AG10803 (cell line): ENCODE measurements around the gene CHI3L1.

Experiments used
- DNase-seq: peaks from one replicate; pipeline ENCODE4 v3.0.0; 2010; ENCODE audit warnings: low read depth
- H3K4me3 ChIP-seq: 2 replicates; pipeline ENCODE4 v1.5.1; 2011; ENCODE audit warnings: mild to moderate bottlenecking, low read length, control low read depth
- TF ChIP-seq, protein P1 (sequence below): conservative IDR thresholded peaks from 2 replicates; pipeline ENCODE4 v1.5.1; 2011; ENCODE audit warnings: mild to moderate bottlenecking, low read length, control low read depth, inconsistent platforms

Gene CHI3L1

DNA sequence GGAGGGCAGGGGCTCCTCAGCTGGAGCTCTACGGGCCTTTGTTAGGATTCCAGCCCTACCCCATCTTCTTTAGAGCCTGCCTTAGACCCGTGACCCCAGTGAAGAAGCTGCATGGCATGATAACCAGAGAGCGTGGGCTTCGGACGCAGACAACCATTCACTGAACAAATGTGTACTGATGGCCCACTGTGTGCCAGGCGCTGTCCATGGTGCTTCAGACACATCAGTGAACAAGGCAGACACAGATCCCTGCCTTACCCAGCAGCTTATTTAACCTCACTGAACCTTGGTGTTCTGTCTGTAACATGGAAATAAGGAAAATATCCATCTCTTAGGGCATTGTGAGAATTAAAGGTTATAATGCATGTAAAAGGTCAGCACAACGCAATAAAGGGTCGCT lies 33.4 kb upstream of the CHI3L1 start:
- TF ChIP-seq, protein P1, sequence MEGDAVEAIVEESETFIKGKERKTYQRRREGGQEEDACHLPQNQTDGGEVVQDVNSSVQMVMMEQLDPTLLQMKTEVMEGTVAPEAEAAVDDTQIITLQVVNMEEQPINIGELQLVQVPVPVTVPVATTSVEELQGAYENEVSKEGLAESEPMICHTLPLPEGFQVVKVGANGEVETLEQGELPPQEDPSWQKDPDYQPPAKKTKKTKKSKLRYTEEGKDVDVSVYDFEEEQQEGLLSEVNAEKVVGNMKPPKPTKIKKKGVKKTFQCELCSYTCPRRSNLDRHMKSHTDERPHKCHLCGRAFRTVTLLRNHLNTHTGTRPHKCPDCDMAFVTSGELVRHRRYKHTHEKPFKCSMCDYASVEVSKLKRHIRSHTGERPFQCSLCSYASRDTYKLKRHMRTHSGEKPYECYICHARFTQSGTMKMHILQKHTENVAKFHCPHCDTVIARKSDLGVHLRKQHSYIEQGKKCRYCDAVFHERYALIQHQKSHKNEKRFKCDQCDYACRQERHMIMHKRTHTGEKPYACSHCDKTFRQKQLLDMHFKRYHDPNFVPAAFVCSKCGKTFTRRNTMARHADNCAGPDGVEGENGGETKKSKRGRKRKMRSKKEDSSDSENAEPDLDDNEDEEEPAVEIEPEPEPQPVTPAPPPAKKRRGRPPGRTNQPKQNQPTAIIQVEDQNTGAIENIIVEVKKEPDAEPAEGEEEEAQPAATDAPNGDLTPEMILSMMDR: no peak
- no peak overlapping the region for H3K4me3 ChIP-seq
- DNase-seq: no peak

DNA sequence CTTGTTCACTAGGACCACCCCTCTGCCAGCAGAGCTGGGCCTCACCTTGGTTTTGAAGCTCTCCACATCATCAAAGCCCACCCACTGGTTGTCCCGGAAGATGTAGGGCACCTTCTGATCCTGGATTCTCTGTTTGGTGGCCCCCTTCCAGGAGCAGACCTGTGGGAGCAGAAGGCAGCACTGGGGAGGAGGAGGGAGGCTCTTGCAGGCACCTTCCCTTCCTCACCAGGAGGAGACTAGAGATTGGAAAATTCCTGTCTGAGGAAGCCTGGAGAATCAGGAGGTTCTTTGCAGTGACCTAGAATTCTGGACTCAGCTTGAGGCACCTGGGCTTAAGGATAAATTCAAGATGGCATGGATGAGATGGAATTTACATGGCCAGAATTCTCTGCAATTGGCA lies 32.7 kb upstream of the CHI3L1 start:
- no peak overlapping the region for H3K4me3 ChIP-seq
- TF ChIP-seq, protein P1: no peak
- DNase-seq: no peak

DNA sequence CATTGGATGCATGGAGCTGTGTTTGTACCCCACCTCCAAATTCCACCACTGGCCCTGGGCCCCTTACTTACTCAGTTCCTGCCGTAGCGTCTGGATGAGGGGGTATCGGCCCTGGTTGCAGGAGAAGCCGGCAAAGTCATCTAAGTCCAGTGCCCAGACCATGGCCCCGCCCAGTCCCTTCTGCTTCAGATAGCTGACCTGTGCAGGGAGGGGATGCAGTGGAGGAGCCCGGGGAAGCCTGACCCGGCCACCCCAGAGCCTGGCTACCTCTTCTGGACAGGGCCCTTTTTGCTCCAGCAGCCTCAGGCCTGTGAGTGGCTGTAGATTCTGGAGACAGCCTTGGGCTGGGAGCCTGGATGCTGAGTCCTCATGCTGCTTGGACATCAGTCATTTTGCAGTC lies 31.2 kb upstream of the CHI3L1 start:
- no peak for DNase-seq
- no peak overlapping the region for H3K4me3 ChIP-seq
- TF ChIP-seq, protein P1: no peak

DNA sequence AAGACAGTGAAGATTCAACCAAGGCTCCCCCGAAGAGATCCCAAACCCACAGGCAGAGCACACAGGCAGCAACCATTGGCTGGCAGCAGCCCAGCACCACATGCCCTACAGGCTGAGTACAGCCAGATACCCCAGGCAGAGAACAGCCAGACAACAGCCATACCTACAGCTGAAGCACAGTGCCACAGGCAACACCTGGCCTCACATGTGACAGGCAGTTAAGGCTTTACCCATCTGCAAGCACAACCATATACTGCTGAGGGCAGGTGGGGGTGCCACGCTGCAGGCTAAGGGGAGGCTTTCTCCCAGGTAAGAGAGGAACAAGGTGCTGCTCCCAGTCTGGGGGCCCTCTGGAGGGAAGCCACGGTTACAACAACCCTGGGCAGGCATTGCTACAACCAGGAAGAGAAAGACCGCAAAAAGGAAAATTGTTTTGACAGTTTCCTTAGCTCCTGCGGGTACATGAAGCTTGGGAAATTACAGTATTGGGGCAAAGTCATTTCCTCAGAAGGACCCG lies 30.7 kb upstream of the CHI3L1 start:
- TF ChIP-seq, protein P1: no peak
- no peak for DNase-seq

DNA sequence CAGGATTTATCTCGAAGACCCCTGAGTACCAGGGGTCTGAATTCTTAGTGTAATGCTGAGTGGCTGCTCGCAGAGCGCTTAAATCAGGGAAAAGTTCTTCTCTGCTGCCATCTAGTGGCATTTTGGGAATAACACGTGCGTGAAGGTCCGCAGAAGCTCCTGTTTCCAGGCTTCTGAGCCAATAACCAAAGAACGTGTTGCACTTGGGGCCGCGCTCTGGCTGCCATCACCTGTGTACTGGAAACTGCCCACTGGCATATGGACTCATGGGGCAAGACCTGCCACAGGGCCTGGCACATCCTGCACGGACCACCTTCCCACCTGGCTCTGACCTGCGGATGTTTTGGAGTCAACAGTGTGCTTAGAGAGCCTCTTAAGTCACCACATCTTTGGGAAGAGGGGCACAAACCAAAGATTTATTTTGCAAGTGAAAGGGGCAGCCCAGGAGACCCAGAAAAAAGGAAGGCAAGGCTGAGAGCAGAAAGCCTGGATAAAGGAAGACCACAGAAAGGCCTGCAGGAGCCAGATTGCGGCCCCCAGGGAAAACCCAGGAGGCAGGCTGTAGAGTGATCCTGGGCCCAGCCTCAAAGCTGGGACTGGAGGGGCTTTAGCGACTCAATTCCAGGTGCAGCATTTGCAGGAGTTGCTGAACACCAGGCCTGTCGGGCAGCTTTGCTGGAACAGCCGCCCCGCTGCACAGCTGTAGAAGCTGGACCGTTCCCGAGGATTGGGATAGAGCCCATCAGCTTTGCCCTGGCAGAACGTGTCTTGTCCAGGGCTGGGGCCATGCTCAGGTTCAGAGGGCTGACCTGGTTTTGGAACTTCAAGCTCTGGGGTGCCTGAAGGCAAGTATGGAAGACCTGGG lies 30.0 kb upstream of the CHI3L1 start:
- DNase-seq: peak; percentile 61
- TF ChIP-seq, protein P1: peak; percentile 70
- no peak overlapping the region for H3K4me3 ChIP-seq

More for the DNA sequence above, 30.7 kb upstream of the CHI3L1 start:
- no peak overlapping the region for H3K4me3 ChIP-seq

DNA sequence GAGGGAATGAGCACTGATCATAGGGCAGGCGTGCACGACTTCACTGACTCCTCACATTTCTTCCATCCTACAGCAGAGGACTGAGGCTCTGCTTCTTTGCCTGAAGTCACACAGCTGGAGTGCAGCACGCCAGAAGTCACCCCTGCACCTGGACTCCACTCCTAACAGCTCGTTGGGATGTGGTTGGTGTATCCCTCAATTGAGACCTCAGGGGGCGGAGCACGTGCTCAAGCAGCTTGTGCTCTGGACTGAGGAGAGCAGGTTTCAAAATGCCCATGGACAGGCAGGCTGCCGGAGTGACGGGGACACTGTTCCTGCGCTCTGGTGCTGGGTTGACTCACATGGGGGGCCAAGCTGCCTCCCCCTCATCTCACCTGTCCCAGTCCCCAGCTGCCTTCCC lies 29.1 kb upstream of the CHI3L1 start:
- TF ChIP-seq, protein P1: no peak
- no peak overlapping the region for H3K4me3 ChIP-seq
- no peak for DNase-seq

DNA sequence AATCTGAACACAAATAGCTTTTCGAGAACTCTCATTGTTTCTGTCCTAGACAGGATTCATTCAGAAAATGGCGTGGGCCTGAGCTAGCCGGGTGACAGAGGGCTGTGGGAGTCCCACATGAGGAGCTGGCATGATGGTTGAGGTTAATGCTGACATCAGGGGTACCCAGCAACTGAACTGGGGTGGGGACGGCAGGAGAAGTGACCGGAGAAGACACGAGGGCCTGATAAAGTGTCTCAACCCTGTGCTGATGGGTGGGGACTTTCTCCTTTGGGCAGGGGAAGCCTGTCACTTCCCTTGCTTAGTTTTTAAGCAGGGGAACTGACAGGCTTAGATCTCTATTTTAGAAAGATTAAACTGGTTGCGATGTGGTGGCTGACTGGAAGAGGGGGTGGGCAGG lies 28.4 kb upstream of the CHI3L1 start:
- DNase-seq: no peak
- TF ChIP-seq, protein P1: no peak
- no peak overlapping the region for H3K4me3 ChIP-seq
